ENCODE data around the gene IL1RAPL2.
A peak's percentile ranks its signal among the peaks of the same experiment; 100 is the strongest.
"Not testable (repeated sequence)": the region's sequence is repeated elsewhere in the genome, so short reads cannot be mapped to it uniquely, and the experiment has no call there.

IL1RAPL2 gene

GRCh38 chrX:105725228-105725627, 1159.2 kb downstream of the IL1RAPL2 start:
- DNase-seq, result no peak

GRCh38 chrX:105738162-105738561, 1172.2 kb downstream of the IL1RAPL2 start:
- no peak for DNase-seq

- no peak for DNase-seq
These were observed 1178.3 kb downstream of the IL1RAPL2 start for GRCh38 chrX:105744291-105744690.

GRCh38 chrX:105744946-105745345, 1178.9 kb downstream of the IL1RAPL2 start:
- no peak for DNase-seq

GRCh38 chrX:105745863-105746262, 1179.9 kb downstream of the IL1RAPL2 start:
- DNase-seq, result no peak

- peak in 1 of 2 experiments; percentile 7 for DNase-seq
These were observed 1186.4 kb downstream of the IL1RAPL2 start for GRCh38 chrX:105752338-105752956.

- DNase-seq, result no peak
These were observed 1187.4 kb downstream of the IL1RAPL2 start for GRCh38 chrX:105753411-105753810.

- DNase-seq, result no peak
These were observed 1188.4 kb downstream of the IL1RAPL2 start for GRCh38 chrX:105754286-105754964.

- DNase-seq, result no peak
These were observed 1189.1 kb downstream of the IL1RAPL2 start for GRCh38 chrX:105755109-105755508.

- DNase-seq, result no peak
These were observed 1192.8 kb downstream of the IL1RAPL2 start for GRCh38 chrX:105758754-105759153.

- DNase-seq, result no peak
These were observed 1193.6 kb downstream of the IL1RAPL2 start for GRCh38 chrX:105759598-105759997.

- DNase-seq, result no peak
These were observed 1199.7 kb downstream of the IL1RAPL2 start for GRCh38 chrX:105765691-105766090.

GRCh38 chrX:105773801-105774200, 1207.8 kb downstream of the IL1RAPL2 start:
- DNase-seq, result no peak

- no peak for DNase-seq
These were observed 1209.7 kb downstream of the IL1RAPL2 start for GRCh38 chrX:105775679-105776078.

- DNase-seq, result no peak
These were observed 1215.8 kb downstream of the IL1RAPL2 start for GRCh38 chrX:105781804-105782203.

GRCh38 chrX:105796877-105797276, 1230.9 kb downstream of the IL1RAPL2 start:
- DNase-seq, result not testable (repeated sequence)

- no peak for DNase-seq
These were observed 1237.9 kb downstream of the IL1RAPL2 start for GRCh38 chrX:105803891-105804290.

GRCh38 chrX:105805655-105806054, 1239.7 kb downstream of the IL1RAPL2 start:
- DNase-seq, result not testable (repeated sequence)

- no peak for DNase-seq
These were observed 1250.5 kb downstream of the IL1RAPL2 start for GRCh38 chrX:105816517-105816916.

All from NCI-H1930 (cell line).